GM12878 (cell line): ENCODE results near the gene PCTP. TPM values are rescaled to one million over a fixed set of nuclear protein-coding genes. Genes with fewer than 3 reads are reported as not detected.

ENCODE experiments used
- ATAC-seq: fragments of 200-7000 bp; cut with Tn5 transposase; 3 replicates; pipeline ENCODE4 v1.9.1; 2020; ENCODE audit warnings: mild to moderate bottlenecking, moderate library complexity
- BruUV-seq: library from RNA; stranded (reverse); fragments of 400-500 nt; replicated peaks from 2 replicates; lab custom pipeline; 2021; lab: Mats Ljungman, UMichigan
- CTCF ChIA-PET: fragments of 300-600 bp; sonication (Branson Sonifier 250); formaldehyde crosslinking; extraction: SDS; loops from one replicate; lab custom pipeline; 2021; ENCODE audit warnings: inconsistent platforms; lab: Yijun Ruan, JAX
- POLR2A ChIA-PET: fragments of 350-600 bp; formaldehyde crosslinking; extraction: SDS; loops from one replicate; lab custom pipeline; 2021; ENCODE audit warnings: inconsistent platforms; lab: Charles Lee
- RAD21 ChIA-PET: fragments of 300-600 bp; sonication (Branson Sonifier 250); formaldehyde crosslinking; loops from one replicate; lab custom pipeline; 2023; ENCODE audit warnings: antibody characterized with exemption; ENCODE audit not compliant: unreplicated experiment; lab: Charles Lee
- SMC1A ChIA-PET: fragments of 300-600 bp; sonication (Branson Sonifier 250); formaldehyde crosslinking; loops from one replicate; lab custom pipeline; 2023; ENCODE audit not compliant: unreplicated experiment, uncharacterized antibody; lab: Charles Lee
- DNase-seq: peaks from one replicate; pipeline ENCODE4 v3.0.0-alpha.2; 2011; ENCODE audit warnings: low read depth, low spot score
- FAIRE-seq: peaks from 3 replicates; lab custom pipeline; 2011; peaks lifted over from hg19 to GRCh38; lab: Jason Lieb, UNC
- H2AFZ ChIP-seq: 2 replicates; pipeline ENCODE4 v1.6.0; 2011; ENCODE audit warnings: low read depth, low read length, control low read depth; ENCODE audit not compliant: control insufficient read depth
- H3K27ac ChIP-seq: 2 replicates; pipeline ENCODE4 v1.5.1; 2011; ENCODE audit warnings: control low read depth; ENCODE audit not compliant: control insufficient read depth, insufficient read depth
- H3K27me3 ChIP-seq, 2 experiments: replicated peaks in 1 of 2; 2 replicates each; pipeline versions ENCODE4 v1.6.0 to v1.6.1; 2011; ENCODE audit warnings: low read length in 1 of 2; ENCODE audit not compliant: control insufficient read depth in 2 of 2, insufficient read depth in 2 of 2
- H3K36me3 ChIP-seq, 2 experiments: 2 replicates each; pipeline ENCODE4 v1.5.1; 2011; ENCODE audit warnings: low read length in 1 of 2; ENCODE audit not compliant: control insufficient read depth in 2 of 2, insufficient read depth in 2 of 2
- H3K4me1 ChIP-seq: 2 replicates; pipeline ENCODE4 v1.6.1; 2011; ENCODE audit warnings: mild to moderate bottlenecking, low read length, moderate library complexity, mixed read lengths; ENCODE audit not compliant: control insufficient read depth, insufficient read depth
- H3K4me2 ChIP-seq: 2 replicates; pipeline ENCODE4 v1.6.0; 2011; ENCODE audit warnings: control low read depth; ENCODE audit not compliant: control insufficient read depth, insufficient read depth
- H3K4me3 ChIP-seq: fragments of 200-600 bp; sonication (generic); 2 replicates; pipeline ENCODE4 v1.5.1; 2016
- H3K79me2 ChIP-seq: 2 replicates; pipeline ENCODE4 v1.6.0; 2011; ENCODE audit warnings: low read length; ENCODE audit not compliant: control insufficient read depth, insufficient read depth
- H3K9ac ChIP-seq: 2 replicates; pipeline ENCODE4 v1.8.0; 2011; ENCODE audit warnings: low read length, control low read depth, mixed read lengths; ENCODE audit not compliant: control insufficient read depth, insufficient read depth
- H3K9me3 ChIP-seq: replicated peaks from 3 replicates; pipeline ENCODE4 v1.5.1; 2011; ENCODE audit warnings: mild to moderate bottlenecking, low read length; ENCODE audit not compliant: control insufficient read depth, insufficient read depth
- H4K20me1 ChIP-seq: 2 replicates; pipeline ENCODE4 v1.6.0; 2011; ENCODE audit not compliant: control insufficient read depth, insufficient read depth
- ATF7 ChIP-seq: fragments of 450-650 bp; IDR thresholded peaks from 2 replicates; pipeline ENCODE4 v1.6.1; 2016; ENCODE audit warnings: low read depth, mild to moderate bottlenecking
- DPF2 ChIP-seq: fragments of 450-650 bp; IDR thresholded peaks from 2 replicates; pipeline ENCODE4 v1.6.1; 2017; ENCODE audit warnings: mild to moderate bottlenecking
- HCFC1 ChIP-seq: fragments of 150-350 bp; IDR thresholded peaks from 2 replicates; pipeline ENCODE4 v1.6.1; 2014; ENCODE audit warnings: low read length
- HDAC2 ChIP-seq: fragments of 200-600 bp; sonication (generic); IDR thresholded peaks from 2 replicates; pipeline ENCODE4 v1.6.1; 2017
- KAT2A ChIP-seq: conservative IDR thresholded peaks from 2 replicates; pipeline ENCODE4 v1.6.1; 2011; ENCODE audit warnings: low read depth, low read length; ENCODE audit not compliant: control insufficient read depth
- MYB ChIP-seq: fragments of 150-350 bp; IDR thresholded peaks from 2 replicates; pipeline ENCODE4 v1.6.1; 2014; ENCODE audit warnings: mild to moderate bottlenecking, low read depth, low read length, borderline replicate concordance
- RAD21 ChIP-seq: IDR thresholded peaks from 2 replicates; pipeline ENCODE4 v1.6.1; 2011; ENCODE audit warnings: mild to moderate bottlenecking, low read depth, low read length, moderate library complexity; ENCODE audit not compliant: insufficient read depth
- RCOR1 ChIP-seq: conservative IDR thresholded peaks from 2 replicates; pipeline ENCODE4 v1.6.1; 2012; ENCODE audit warnings: low read depth, low read length, improper control_type of control experiment
- WGBS: methylation state at CpG from one replicate; pipeline ENCODE4 v1.1.6; 2016; ENCODE audit warnings: low lambda C conversion rate; ENCODE audit not compliant: insufficient replicate concordance, insufficient coverage; ENCODE audit errors: missing lambda C conversion rate; 5-methylcytosine and 5-hydroxymethylcytosine counted together
- in situ Hi-C: fragments of 300-500 bp; cut with MboI; formaldehyde crosslinking; loops from 9 replicates; pipeline ENCODE4 v1.14.3; 2018; ENCODE audit warnings: mixed read lengths
- intact Hi-C: fragments of 100-400 bp; cut with micrococcal nuclease; formaldehyde crosslinking; loops from one replicate; pipeline ENCODE4 v1.14.2; 2022; ENCODE audit not compliant: unreplicated experiment
- polyA plus RNA-seq, 11 experiments: library from polyadenylated mRNA; depleted of rRNA in 4 of 11; unstranded in 6 of 11; stranded (reverse) in 5 of 11; fragments of >200 nt; fragmentation: Nextera tagmentation in 4 of 11; fragmentation: Illumina TruSeq in 1 of 11; extraction: Ambion mirVana in 4 of 11; extraction: Trizol in 1 of 11; gene quantifications; 1 replicate in 1 of 11; 2 replicates in 10 of 11; pipeline versions ENCODE4 v1.2.1 to v1.2.3, GENCODE V29; 2011 to 2016; ENCODE audit warnings: inconsistent platforms in 2 of 11, missing spikeins in 2 of 11, low read depth in 1 of 11
- total RNA-seq, 4 experiments: library from RNA; depleted of rRNA in 3 of 4; stranded (reverse); fragments of >200 nt in 3 of 4; fragmentation: Illumina TruSeq in 1 of 4; extraction: Trizol in 1 of 4; gene quantifications; 2 replicates each; pipeline versions ENCODE4 v1.2.1 to v1.2.3, GENCODE V29; 2013 to 2021
- TF ChIP-seq, protein P1 (sequence below): fragments of 450-650 bp; IDR thresholded peaks from 2 replicates; pipeline ENCODE4 v1.6.1; 2017; ENCODE audit warnings: mild to moderate bottlenecking, moderate library complexity

PCTP gene
- total and polyA plus RNA-seq, 10 of the 15 experiments (the other 5 are each of a cell fraction or from before 2014, with no cell fraction given): 1.4 to 26.8 (median 3.7) TPM

DNA sequence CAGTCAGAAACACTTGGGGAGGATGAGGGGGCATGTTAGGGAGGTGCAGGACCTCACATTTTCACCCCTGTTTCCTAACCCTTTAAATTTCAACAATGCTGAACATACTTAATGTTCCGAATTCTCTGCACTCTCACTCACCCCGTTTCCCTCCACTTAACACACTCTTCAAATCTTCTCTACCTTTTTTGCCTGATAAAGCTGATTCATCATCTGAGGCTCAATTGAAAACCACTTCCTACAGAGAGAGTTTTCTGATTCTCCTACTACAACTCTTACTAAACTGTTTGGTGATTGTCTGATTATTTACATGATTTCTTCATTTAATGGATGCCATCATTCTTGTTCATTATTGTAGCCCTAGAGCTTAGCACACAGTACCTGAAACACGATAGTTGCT lies 42.4 kb downstream of the PCTP start (continued):
- no peak for TF ChIP-seq RAD21
- TF ChIP-seq, all 136 proteins: peak for 0

DNA sequence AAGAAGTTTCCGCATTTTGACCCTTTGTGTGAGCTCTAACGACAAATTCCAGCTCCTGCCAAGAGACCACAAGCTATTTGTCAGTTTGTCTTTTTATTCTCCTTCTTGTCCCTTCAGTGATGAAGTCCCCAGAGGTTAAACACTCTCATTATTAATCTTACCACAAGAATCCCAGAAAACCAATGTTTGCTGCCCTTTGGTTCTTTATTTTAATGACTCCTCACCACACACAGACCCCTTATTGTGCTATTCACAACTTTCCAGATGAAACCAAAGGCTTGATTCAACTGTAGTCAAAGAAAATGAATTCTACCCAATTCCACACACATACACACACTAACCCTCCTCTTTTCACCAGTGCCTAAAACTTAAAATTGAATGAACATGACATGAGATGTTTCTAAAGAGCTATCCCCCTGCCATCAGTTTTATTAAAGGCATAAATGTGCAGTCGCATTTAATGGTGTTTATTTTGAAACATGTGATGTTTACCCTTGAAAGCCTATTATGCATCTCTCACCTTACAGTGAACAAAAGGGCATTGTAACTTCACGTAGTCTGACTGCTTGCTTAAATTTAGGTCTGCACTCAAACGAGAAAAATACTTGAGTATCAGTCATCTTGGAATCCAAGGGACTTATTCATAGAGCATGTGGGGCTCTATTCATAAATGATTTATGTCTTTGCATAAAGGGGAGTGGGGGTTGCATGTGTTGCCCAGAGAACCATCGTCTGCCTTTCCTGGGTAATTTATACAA lies 44.1 kb downstream of the PCTP start:
- no peaks in the 10 kb centered on the region for H4K20me1 ChIP-seq
- RAD21 ChIA-PET: no interaction called here
- 27% methylated on average over 6 of the region's 6 CpGs for WGBS
- POLR2A ChIA-PET: no interaction called here
- H3K27ac ChIP-seq: no peak overlapping the region
- no peaks in the 10 kb centered on the region; a peak in 1 of 4 replicates for H3K27me3 ChIP-seq
- H3K9ac ChIP-seq: no peak overlapping the region
- CTCF ChIA-PET: interaction anchor here (0.8 kb wide), 1 partner anchor 12 kb away, joined by 4 read pairs; no protein-coding TSS in a partner anchor
- H3K4me1 ChIP-seq: no peaks in the 10 kb centered on the region
- TF ChIP-seq ATF7 (no peak), RCOR1 (no peak), MYB (no peak), DPF2 (no peak), HCFC1 (no peak), KAT2A (no peak), HDAC2 (no peak)
- TF ChIP-seq, protein P1, sequence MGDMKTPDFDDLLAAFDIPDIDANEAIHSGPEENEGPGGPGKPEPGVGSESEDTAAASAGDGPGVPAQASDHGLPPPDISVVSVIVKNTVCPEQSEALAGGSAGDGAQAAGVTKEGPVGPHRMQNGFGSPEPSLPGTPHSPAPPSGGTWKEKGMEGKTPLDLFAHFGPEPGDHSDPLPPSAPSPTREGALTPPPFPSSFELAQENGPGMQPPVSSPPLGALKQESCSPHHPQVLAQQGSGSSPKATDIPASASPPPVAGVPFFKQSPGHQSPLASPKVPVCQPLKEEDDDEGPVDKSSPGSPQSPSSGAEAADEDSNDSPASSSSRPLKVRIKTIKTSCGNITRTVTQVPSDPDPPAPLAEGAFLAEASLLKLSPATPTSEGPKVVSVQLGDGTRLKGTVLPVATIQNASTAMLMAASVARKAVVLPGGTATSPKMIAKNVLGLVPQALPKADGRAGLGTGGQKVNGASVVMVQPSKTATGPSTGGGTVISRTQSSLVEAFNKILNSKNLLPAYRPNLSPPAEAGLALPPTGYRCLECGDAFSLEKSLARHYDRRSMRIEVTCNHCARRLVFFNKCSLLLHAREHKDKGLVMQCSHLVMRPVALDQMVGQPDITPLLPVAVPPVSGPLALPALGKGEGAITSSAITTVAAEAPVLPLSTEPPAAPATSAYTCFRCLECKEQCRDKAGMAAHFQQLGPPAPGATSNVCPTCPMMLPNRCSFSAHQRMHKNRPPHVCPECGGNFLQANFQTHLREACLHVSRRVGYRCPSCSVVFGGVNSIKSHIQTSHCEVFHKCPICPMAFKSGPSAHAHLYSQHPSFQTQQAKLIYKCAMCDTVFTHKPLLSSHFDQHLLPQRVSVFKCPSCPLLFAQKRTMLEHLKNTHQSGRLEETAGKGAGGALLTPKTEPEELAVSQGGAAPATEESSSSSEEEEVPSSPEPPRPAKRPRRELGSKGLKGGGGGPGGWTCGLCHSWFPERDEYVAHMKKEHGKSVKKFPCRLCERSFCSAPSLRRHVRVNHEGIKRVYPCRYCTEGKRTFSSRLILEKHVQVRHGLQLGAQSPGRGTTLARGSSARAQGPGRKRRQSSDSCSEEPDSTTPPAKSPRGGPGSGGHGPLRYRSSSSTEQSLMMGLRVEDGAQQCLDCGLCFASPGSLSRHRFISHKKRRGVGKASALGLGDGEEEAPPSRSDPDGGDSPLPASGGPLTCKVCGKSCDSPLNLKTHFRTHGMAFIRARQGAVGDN: no peak
- in situ Hi-C loops: no loop called here
- no peak overlapping the region for H3K4me2 ChIP-seq
- H3K9me3 ChIP-seq: no peaks in the 10 kb centered on the region
- FAIRE-seq (no peak), ATAC-seq (no peak), DNase-seq (no peak)
- H3K4me3 ChIP-seq: no peak overlapping the region
- H3K79me2 ChIP-seq: no peaks in the 10 kb centered on the region
- BruUV-seq: no TSS peak
- SMC1A ChIA-PET: interaction anchor here (1.1 kb wide), 1 partner anchor 10 kb away, joined by 3 read pairs; no protein-coding TSS in a partner anchor
- H2AFZ ChIP-seq: no peak overlapping the region
- H3K36me3 ChIP-seq: no peaks in the 10 kb centered on the region
- intact Hi-C loops: no loop called here
